ENCODE measurements around the gene FUOM. TPM values are rescaled to one million over a fixed set of nuclear protein-coding genes. Genes with fewer than 3 reads are reported as not detected.

Gene FUOM
- total RNA-seq, 1 donor from 2014 or later, result 32.2 TPM

- Mint-ChIP-seq H3K27ac (ENCODE audit: unreplicated experiment) (no peak overlapping the region), H3K9me3 (ENCODE audit: low read depth) (no peaks in the 10 kb centered on the region), H3K4me1 (ENCODE audit: low read depth) (no peaks in the 10 kb centered on the region), H3K27me3 (ENCODE audit: low read depth) (no peaks in the 10 kb centered on the region), H3K4me3 (ENCODE audit: unreplicated experiment) (no peak overlapping the region), H3K36me3 (ENCODE audit: low read depth) (no peaks in the 10 kb centered on the region)
- TF ChIP-seq CTCF (IDR thresholded peaks at IDR 0.05), result no peak
- no peak for DNase-seq (ENCODE audit: low spot score)
Measured at GRCh38 chr10:133355266-133355665, 2.6 kb downstream of the FUOM start.

- no peaks in the 10 kb centered on the region for H3K27me3 Mint-ChIP-seq (ENCODE audit: low read depth)
- H3K9me3 Mint-ChIP-seq (ENCODE audit: low read depth), result no peaks in the 10 kb centered on the region
- DNase-seq (ENCODE audit: low spot score), result no peak
- H3K4me3 Mint-ChIP-seq (ENCODE audit: unreplicated experiment), result no peak overlapping the region
- no peak overlapping the region for H3K27ac Mint-ChIP-seq (ENCODE audit: unreplicated experiment)
- H3K4me1 Mint-ChIP-seq (ENCODE audit: low read depth), result no peaks in the 10 kb centered on the region
- H3K36me3 Mint-ChIP-seq (ENCODE audit: low read depth), result no peaks in the 10 kb centered on the region
- TF ChIP-seq CTCF (IDR thresholded peaks at IDR 0.05), result no peak
Measured at GRCh38 chr10:133354672-133355240, 3.1 kb downstream of the FUOM start.

GRCh38 chr10:133353988-133354605 lies 3.7 kb downstream of the FUOM start:
- no peak for DNase-seq (ENCODE audit: low spot score)
- Mint-ChIP-seq H3K36me3 (ENCODE audit: low read depth) (no peaks in the 10 kb centered on the region), H3K9me3 (ENCODE audit: low read depth) (no peaks in the 10 kb centered on the region), H3K27ac (ENCODE audit: unreplicated experiment) (no peak overlapping the region), H3K4me1 (ENCODE audit: low read depth) (no peaks in the 10 kb centered on the region), H3K27me3 (ENCODE audit: low read depth) (peaks cover 2% of the 10 kb centered on the region), H3K4me3 (ENCODE audit: unreplicated experiment) (no peak overlapping the region)
- TF ChIP-seq CTCF (IDR thresholded peaks at IDR 0.05), result no peak

- no peak for DNase-seq (ENCODE audit: low spot score)
Measured at GRCh38 chr10:133353202-133353959, 4.4 kb downstream of the FUOM start.

More at GRCh38 chr10:133353202-133353959, 4.4 kb downstream of the FUOM start:
- Mint-ChIP-seq H3K36me3 (ENCODE audit: low read depth) (no peaks in the 10 kb centered on the region), H3K4me3 (ENCODE audit: unreplicated experiment) (no peak overlapping the region), H3K4me1 (ENCODE audit: low read depth) (no peaks in the 10 kb centered on the region), H3K27ac (ENCODE audit: unreplicated experiment) (no peak overlapping the region), H3K9me3 (ENCODE audit: low read depth) (no peaks in the 10 kb centered on the region), H3K27me3 (ENCODE audit: low read depth) (peaks cover 4% of the 10 kb centered on the region)
- TF ChIP-seq CTCF (IDR thresholded peaks at IDR 0.05), result no peak
